Measurements from ENCODE around the gene PDZK1IP1. TPM values are rescaled to one million over a fixed set of nuclear protein-coding genes. Genes with fewer than 3 reads are reported as not detected.

The PDZK1IP1 gene
- total RNA-seq, 1 donor from 2014 or later = not detected

GRCh38 chr1:47183308-47184089 lies 6.3 kb downstream of the PDZK1IP1 start:
- TF ChIP-seq CTCF (conservative IDR thresholded peaks at IDR 0.05) = no peak
- H3K27me3 Mint-ChIP-seq = peaks cover 40% of the 10 kb centered on the region
- no peaks in the 10 kb centered on the region for H3K9me3 Mint-ChIP-seq
- H3K36me3 Mint-ChIP-seq = no peaks in the 10 kb centered on the region
- DNase-seq (ENCODE audit: extremely low spot score, unreplicated experiment) = peak; percentile 62
- H3K4me3 Mint-ChIP-seq = no peak overlapping the region
- H3K4me1 Mint-ChIP-seq (ENCODE audit: unreplicated experiment) = peaks cover 10% of the 10 kb centered on the region
- H3K27ac Mint-ChIP-seq = no peak overlapping the region

GRCh38 chr1:47182676-47183235 lies 7.1 kb downstream of the PDZK1IP1 start:
- H3K4me3 Mint-ChIP-seq = no peak overlapping the region
- TF ChIP-seq CTCF (conservative IDR thresholded peaks at IDR 0.05) = no peak
- H3K36me3 Mint-ChIP-seq = no peaks in the 10 kb centered on the region
- peaks cover 43% of the 10 kb centered on the region for H3K27me3 Mint-ChIP-seq
- H3K9me3 Mint-ChIP-seq = no peaks in the 10 kb centered on the region
- no peak overlapping the region for H3K27ac Mint-ChIP-seq
- peaks cover 10% of the 10 kb centered on the region for H3K4me1 Mint-ChIP-seq (ENCODE audit: unreplicated experiment)
- DNase-seq (ENCODE audit: extremely low spot score, unreplicated experiment) = no peak

GRCh38 chr1:47181955-47182675 lies 7.7 kb downstream of the PDZK1IP1 start:
- no peaks in the 10 kb centered on the region for H3K9me3 Mint-ChIP-seq

GRCh38 chr1:47181095-47181954 lies 8.5 kb downstream of the PDZK1IP1 start:
- Mint-ChIP-seq H3K36me3 (no peaks in the 10 kb centered on the region), H3K4me3 (no peak overlapping the region), H3K27me3 (peaks cover 43% of the 10 kb centered on the region), H3K4me1 (ENCODE audit: unreplicated experiment) (peaks cover 10% of the 10 kb centered on the region), H3K27ac (no peak overlapping the region), H3K9me3 (no peaks in the 10 kb centered on the region)
- DNase-seq (ENCODE audit: extremely low spot score, unreplicated experiment) = peak; percentile 65
- TF ChIP-seq CTCF (conservative IDR thresholded peaks at IDR 0.05) = no peak

More at GRCh38 chr1:47181955-47182675, 7.7 kb downstream of the PDZK1IP1 start:
- H3K4me1 Mint-ChIP-seq (ENCODE audit: unreplicated experiment) = peaks cover 10% of the 10 kb centered on the region
- peaks cover 43% of the 10 kb centered on the region for H3K27me3 Mint-ChIP-seq
- H3K36me3 Mint-ChIP-seq = no peaks in the 10 kb centered on the region
- DNase-seq (ENCODE audit: extremely low spot score, unreplicated experiment) = peak; percentile 49
- no peak overlapping the region for H3K27ac Mint-ChIP-seq
- TF ChIP-seq CTCF (conservative IDR thresholded peaks at IDR 0.05) = no peak
- no peak overlapping the region for H3K4me3 Mint-ChIP-seq

GRCh38 chr1:47180603-47181094 lies 9.2 kb downstream of the PDZK1IP1 start:
- Mint-ChIP-seq H3K9me3 (no peaks in the 10 kb centered on the region), H3K27me3 (peaks cover 49% of the 10 kb centered on the region), H3K4me1 (ENCODE audit: unreplicated experiment) (peaks cover 10% of the 10 kb centered on the region), H3K4me3 (no peak overlapping the region), H3K27ac (no peak overlapping the region), H3K36me3 (no peaks in the 10 kb centered on the region)
- TF ChIP-seq CTCF (conservative IDR thresholded peaks at IDR 0.05) = no peak
- no peak for DNase-seq (ENCODE audit: extremely low spot score, unreplicated experiment)
